GM19452 (cell line): ENCODE data around the gene RNPC3.
"Not testable (repeated sequence)": the region's sequence is repeated elsewhere in the genome, so short reads cannot be mapped to it uniquely, and the experiment has no call there.

Experiments used
- ATAC-seq: cut with Tn5 transposase; IDR thresholded peaks from one replicate; pipeline ENCODE4 v1.9.1; 2021; ENCODE audit not compliant: unreplicated experiment

The RNPC3 gene

GRCh38 chr1:103547840-103548239, 22.3 kb downstream of the RNPC3 start:
- no peak for ATAC-seq

GRCh38 chr1:103560427-103560826, 34.9 kb downstream of the RNPC3 start:
- ATAC-seq = no peak

- ATAC-seq = not testable (repeated sequence)
Observed at GRCh38 chr1:103561124-103561523, 35.6 kb downstream of the RNPC3 start.

GRCh38 chr1:103561643-103562395, 36.3 kb downstream of the RNPC3 start:
- peak; percentile 82 for ATAC-seq

GRCh38 chr1:103563056-103563455, 37.6 kb downstream of the RNPC3 start:
- ATAC-seq = no peak

GRCh38 chr1:103569493-103569892, 44.0 kb downstream of the RNPC3 start:
- no peak for ATAC-seq

GRCh38 chr1:103571289-103571688, 45.8 kb downstream of the RNPC3 start, which contains the start of gene AMY2B:
TSS of gene AMY2B (plus strand) at chr1:103571589. CDS start at chr1:103571603, 14 bp downstream.
- ATAC-seq = not testable (repeated sequence)

GRCh38 chr1:103576065-103576464, 50.6 kb downstream of the RNPC3 start:
- no peak for ATAC-seq

GRCh38 chr1:103576784-103577183, 51.3 kb downstream of the RNPC3 start:
- not testable (repeated sequence) for ATAC-seq

- no peak for ATAC-seq
Observed at GRCh38 chr1:103582464-103582863, 57.0 kb downstream of the RNPC3 start.

GRCh38 chr1:103583887-103584286, 58.4 kb downstream of the RNPC3 start:
- ATAC-seq = no peak

GRCh38 chr1:103584537-103584936, 59.0 kb downstream of the RNPC3 start:
- ATAC-seq = no peak

- not testable (repeated sequence) for ATAC-seq
Observed at GRCh38 chr1:103602740-103603139, 77.2 kb downstream of the RNPC3 start.
